B cell (primary cell): ENCODE results near the gene QRSL1. TPM values are rescaled to one million over a fixed set of nuclear protein-coding genes. Genes with fewer than 3 reads are reported as not detected.

Experiments used
- ATAC-seq: fragments of 200-7000 bp; cut with Tn5 transposase; one replicate; pipeline ENCODE4 v1.10.0; 2021; ENCODE audit warnings: low read depth, mild to moderate bottlenecking, moderate number of reproducible peaks, moderate library complexity
- CTCF ChIA-PET: fragments of 350-600 bp; sonication (Branson Sonifier 250); formaldehyde crosslinking; loops from one replicate; lab custom pipeline; 2021; ENCODE audit warnings: antibody characterized with exemption, inconsistent platforms; lab: Charles Lee
- POLR2A ChIA-PET: fragments of 350-600 bp; sonication (Branson Sonifier 250); formaldehyde crosslinking; loops from one replicate; lab custom pipeline; 2021; ENCODE audit warnings: antibody characterized with exemption; lab: Charles Lee
- DNase-seq: peaks from one replicate; pipeline ENCODE4 v3.0.0; 2013
- H2AFZ ChIP-seq: 2 replicates; pipeline ENCODE4 v1.6.1; 2012; ENCODE audit warnings: mild to moderate bottlenecking, low read depth, low read length; ENCODE audit not compliant: insufficient read depth, poor library complexity, severe bottlenecking
- H3K27ac ChIP-seq, 2 donors: 1 replicate in 1 of 2; 2 replicates in 1 of 2; pipeline ENCODE4 v1.5.1; 2012 to 2013; ENCODE audit warnings: low read length in 2 of 2, mild to moderate bottlenecking in 2 of 2, moderate library complexity in 1 of 2
- H3K27me3 ChIP-seq, 4 experiments: fragments of 200-600 bp in 1 of 4; sonication (generic) in 1 of 4; replicated peaks in 1 of 4; 1 replicate in 2 of 4; 2 replicates in 2 of 4; pipeline versions ENCODE4 v1.6.1 to v1.7.0; 2013 to 2016; ENCODE audit warnings: low read length in 3 of 4, mild to moderate bottlenecking in 2 of 4, mixed read lengths in 1 of 4, moderate library complexity in 1 of 4; ENCODE audit not compliant: insufficient read depth in 4 of 4, control insufficient read depth in 3 of 4; ENCODE audit errors: control extremely low read depth in 1 of 4
- H3K36me3 ChIP-seq, 2 experiments: replicated peaks in 1 of 2; 1 replicate in 1 of 2; 2 replicates in 1 of 2; pipeline versions ENCODE4 v1.6.1 to v1.7.1; 2013; ENCODE audit warnings: low read length in 1 of 2; ENCODE audit not compliant: insufficient read depth in 2 of 2, control insufficient read depth in 1 of 2; ENCODE audit errors: control extremely low read depth in 1 of 2, extremely low read depth in 1 of 2
- H3K4me1 ChIP-seq, 2 donors: fragments of 200-600 bp in 1 of 2; sonication (generic) in 1 of 2; 1 replicate in 1 of 2; 2 replicates in 1 of 2; pipeline versions ENCODE4 v1.5.1 to v1.6.1; 2013 to 2017; ENCODE audit warnings: low read length in 2 of 2; ENCODE audit not compliant: control insufficient read depth in 2 of 2, insufficient read depth in 2 of 2
- H3K4me2 ChIP-seq: replicated peaks from 2 replicates; pipeline ENCODE3; 2012; ENCODE audit warnings: mild to moderate bottlenecking, low read depth, low read length; ENCODE audit not compliant: poor library complexity, severe bottlenecking
- H3K4me3 ChIP-seq, 5 experiments: fragments of 200-600 bp in 1 of 5; sonication (generic) in 1 of 5; 1 replicate in 3 of 5; 2 replicates in 2 of 5; pipeline versions ENCODE4 v1.5.1 to v1.7.0; 2011 to 2016; ENCODE audit warnings: low read length in 4 of 5, mild to moderate bottlenecking in 4 of 5, low read depth in 2 of 5, control low read depth in 1 of 5, moderate library complexity in 1 of 5; ENCODE audit not compliant: insufficient read depth in 1 of 5; ENCODE audit errors: control extremely low read depth in 1 of 5, extremely low read depth in 1 of 5
- H3K79me2 ChIP-seq: fragments of 200-600 bp; sonication (generic); one replicate; pipeline ENCODE4 v1.6.0; 2016; ENCODE audit warnings: low read length; ENCODE audit not compliant: control insufficient read depth, insufficient read depth
- H3K9ac ChIP-seq: fragments of 200-600 bp; sonication (generic); 2 replicates; pipeline ENCODE4 v1.6.1; 2017; ENCODE audit warnings: mild to moderate bottlenecking, low read length, moderate library complexity
- H3K9me3 ChIP-seq, 3 donors: one replicate each; pipeline versions ENCODE4 v1.6.1 to v1.7.1; 2013; ENCODE audit warnings: low read length in 2 of 3; ENCODE audit not compliant: control insufficient read depth in 2 of 3, insufficient read depth in 1 of 3; ENCODE audit errors: control extremely low read depth in 1 of 3
- H4K20me1 ChIP-seq: 2 replicates; pipeline ENCODE4 v1.6.0; 2012; ENCODE audit warnings: mild to moderate bottlenecking, low read length; ENCODE audit not compliant: insufficient read depth, control insufficient read depth, poor library complexity, severe bottlenecking
- H3K27ac Mint-ChIP-seq: one replicate; pipeline ENCODE4 v1.8.0; 2021; ENCODE audit warnings: mixed read lengths
- H3K27me3 Mint-ChIP-seq: one replicate; pipeline ENCODE4 v1.8.0; 2021; ENCODE audit warnings: mixed read lengths
- H3K4me1 Mint-ChIP-seq: one replicate; pipeline ENCODE4 v1.8.0; 2021; ENCODE audit warnings: mixed read lengths
- H3K4me3 Mint-ChIP-seq: one replicate; pipeline ENCODE4 v1.8.0; 2021; ENCODE audit warnings: mixed read lengths
- H3K9me3 Mint-ChIP-seq: one replicate; pipeline ENCODE4 v1.8.0; 2022; ENCODE audit warnings: mixed read lengths; ENCODE audit not compliant: insufficient read depth
- CTCF ChIP-seq: fragments of 200-600 bp; IDR thresholded peaks from one replicate; pipeline ENCODE4 v1.8.0; 2022; ENCODE audit warnings: antibody characterized with exemption, mild to moderate bottlenecking
- EZH2 ChIP-seq: IDR thresholded peaks from 2 replicates; pipeline ENCODE4 v1.6.1; 2012; ENCODE audit warnings: borderline replicate concordance, low read depth, mild to moderate bottlenecking, moderate library complexity, low read length; ENCODE audit not compliant: insufficient read depth, poor library complexity, severe bottlenecking
- WGBS: methylation state at CpG from one replicate; pipeline ENCODE4 v1.1.5; 2013; ENCODE audit warnings: missing lambda C conversion rate; ENCODE audit not compliant: insufficient coverage; 5-methylcytosine and 5-hydroxymethylcytosine counted together
- intact Hi-C: fragments of 100-400 bp; cut with micrococcal nuclease; formaldehyde crosslinking; loops from one replicate; pipeline ENCODE4 v1.10.0; 2022
- polyA plus RNA-seq: library from polyadenylated mRNA; depleted of rRNA; stranded (reverse); fragments of >200 nt; gene quantifications from 2 replicates; pipeline ENCODE4 v1.2.3, GENCODE V29; 2012
- total RNA-seq, 2 donors: library from RNA; stranded (reverse); fragments of 120-200 nt in 1 of 2; gene quantifications; 1 replicate in 1 of 2; 2 replicates in 1 of 2; pipeline versions ENCODE4 v1.2.3 to v1.2.4, GENCODE V29; 2013 to 2022

Gene QRSL1
- total and polyA plus RNA-seq, 2 donors (not counting 1 experiment from before 2014, with no cell fraction given), result 36.9 to 38.5 TPM

GRCh38 chr6:106714281-106714680, 84.9 kb downstream of the QRSL1 start:
- Mint-ChIP-seq H3K4me3 (peak overlapping the region; percentile 26), H3K27me3 (no peaks in the 10 kb centered on the region), H3K4me1 (peaks cover 62% of the 10 kb centered on the region), H3K9me3 (no peaks in the 10 kb centered on the region), H3K27ac (peak overlapping the region; percentile 93)
- no peaks in the 10 kb centered on the region for H3K9me3 ChIP-seq
- no peaks in the 10 kb centered on the region for H4K20me1 ChIP-seq
- H3K79me2 ChIP-seq, result no peaks in the 10 kb centered on the region
- intact Hi-C loops, result no loop called here
- peak overlapping the region; percentile 21 for H3K4me2 ChIP-seq
- no peak for DNase-seq
- ChIA-PET POLR2A (interaction anchor here (1.6 kb wide), 1 partner anchor 12 kb away, joined by 9 read pairs; no protein-coding TSS in a partner anchor), CTCF (interaction anchor here (1.0 to 2.9 kb wide), 6 partner anchors 12 to 269 kb away, joined by 3 to 12 read pairs (median 4); no protein-coding TSS in a partner anchor)
- TF ChIP-seq EZH2, result no peak
- no peak for TF ChIP-seq CTCF
- no CpG with 5 or more reads among the region's 2 CpGs for WGBS
- H3K27me3 ChIP-seq, result no peaks in the 10 kb centered on the region
- no peak overlapping the region for H3K4me3 ChIP-seq
- no peak overlapping the region for H3K9ac ChIP-seq
- peaks cover 43 to 48% of the 10 kb centered on the region in 2 donors for H3K4me1 ChIP-seq
- H3K27ac ChIP-seq, result peak overlapping the region; percentile 16 to 76
- ATAC-seq, result no peak
- H2AFZ ChIP-seq, result no peak overlapping the region
- no peaks in the 10 kb centered on the region for H3K36me3 ChIP-seq

- peak overlapping the region in 4 of 5 experiments; percentile 25 to 55 (median 41) for H3K4me3 ChIP-seq
- intact Hi-C loops, result no loop called here
- no peak for TF ChIP-seq EZH2
- TF ChIP-seq CTCF, result no peak
- Mint-ChIP-seq H3K4me3 (peak overlapping the region; percentile 88), H3K4me1 (peaks cover 54% of the 10 kb centered on the region), H3K27ac (peak overlapping the region; percentile 93), H3K9me3 (no peaks in the 10 kb centered on the region), H3K27me3 (no peaks in the 10 kb centered on the region)
- H3K79me2 ChIP-seq, result no peaks in the 10 kb centered on the region
- peak overlapping the region; percentile 65 for H2AFZ ChIP-seq
- H3K36me3 ChIP-seq, result no peaks in the 10 kb centered on the region
- no peaks in the 10 kb centered on the region for H4K20me1 ChIP-seq
- ATAC-seq (peak; percentile 53), DNase-seq (peak; percentile 58)
- peak overlapping the region; percentile 77 for H3K4me2 ChIP-seq
- no peaks in the 10 kb centered on the region for H3K27me3 ChIP-seq
- H3K9me3 ChIP-seq, result no peaks in the 10 kb centered on the region
- POLR2A ChIA-PET, result interaction anchor here (0.7 to 1.1 kb wide), 2 partner anchors 14 to 51 kb away, joined by 5 read pairs; no protein-coding TSS in a partner anchor
- H3K27ac ChIP-seq, result peak overlapping the region; percentile 76
- CTCF ChIA-PET, result interaction anchor here (1.2 to 2.9 kb wide), 2 partner anchors 13 to 76 kb away, joined by 3 to 12 read pairs; no protein-coding TSS in a partner anchor
- H3K9ac ChIP-seq, result peak overlapping the region; percentile 61
- peaks cover 43 to 48% of the 10 kb centered on the region in 2 donors for H3K4me1 ChIP-seq
- 8% methylated on average over 2 of the region's 5 CpGs for WGBS
Measured at GRCh38 chr6:106715922-106716321, 86.5 kb downstream of the QRSL1 start.
